HG02642 (cell line): Measurements from ENCODE around the gene DLGAP1.

ENCODE experiments used
- ATAC-seq: cut with Tn5 transposase; IDR thresholded peaks from one replicate; pipeline ENCODE4 v1.9.1; 2021; ENCODE audit warnings: mild to moderate bottlenecking; ENCODE audit not compliant: unreplicated experiment, poor library complexity

DLGAP1 gene

DNA sequence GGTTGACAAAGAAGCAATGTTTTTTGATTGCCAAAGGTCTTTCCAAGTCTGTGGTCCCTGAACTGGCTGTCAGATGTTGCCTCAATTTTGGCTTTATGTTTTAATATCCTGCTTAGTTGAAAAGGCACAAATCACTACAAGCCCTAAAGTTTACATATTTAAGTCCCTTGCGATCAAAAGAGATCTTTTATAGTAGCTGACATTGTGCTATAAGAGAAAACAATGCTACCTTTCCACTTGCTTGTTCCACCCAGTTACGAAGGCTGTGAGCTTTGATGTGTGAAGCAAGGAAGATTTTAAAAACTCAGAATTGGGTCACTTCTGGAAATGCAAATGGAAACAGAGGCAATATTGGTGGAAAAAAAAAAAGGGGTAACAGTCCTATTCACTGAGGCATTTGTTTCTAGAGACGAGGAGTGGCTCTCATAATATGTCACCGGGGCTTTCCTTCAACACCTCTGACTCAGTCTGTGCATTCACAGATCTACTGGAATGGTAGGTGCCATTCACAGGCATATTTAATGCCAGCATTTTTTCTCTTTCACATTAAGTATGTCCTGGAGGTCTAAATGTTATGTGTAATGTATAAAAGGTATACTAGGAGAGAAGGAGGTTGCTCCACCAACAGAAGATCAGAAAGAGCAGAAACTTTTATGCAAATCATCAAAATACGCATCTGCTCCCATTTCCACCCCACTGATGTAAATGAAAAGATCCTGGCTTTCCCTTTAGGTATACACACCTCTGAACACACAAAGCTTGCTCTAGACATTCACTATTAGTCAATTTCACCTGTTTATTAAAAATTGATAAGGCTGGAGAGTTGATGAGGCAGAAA is 913.3 kb downstream of the DLGAP1 start:
- ATAC-seq, result peak; percentile 95

DNA sequence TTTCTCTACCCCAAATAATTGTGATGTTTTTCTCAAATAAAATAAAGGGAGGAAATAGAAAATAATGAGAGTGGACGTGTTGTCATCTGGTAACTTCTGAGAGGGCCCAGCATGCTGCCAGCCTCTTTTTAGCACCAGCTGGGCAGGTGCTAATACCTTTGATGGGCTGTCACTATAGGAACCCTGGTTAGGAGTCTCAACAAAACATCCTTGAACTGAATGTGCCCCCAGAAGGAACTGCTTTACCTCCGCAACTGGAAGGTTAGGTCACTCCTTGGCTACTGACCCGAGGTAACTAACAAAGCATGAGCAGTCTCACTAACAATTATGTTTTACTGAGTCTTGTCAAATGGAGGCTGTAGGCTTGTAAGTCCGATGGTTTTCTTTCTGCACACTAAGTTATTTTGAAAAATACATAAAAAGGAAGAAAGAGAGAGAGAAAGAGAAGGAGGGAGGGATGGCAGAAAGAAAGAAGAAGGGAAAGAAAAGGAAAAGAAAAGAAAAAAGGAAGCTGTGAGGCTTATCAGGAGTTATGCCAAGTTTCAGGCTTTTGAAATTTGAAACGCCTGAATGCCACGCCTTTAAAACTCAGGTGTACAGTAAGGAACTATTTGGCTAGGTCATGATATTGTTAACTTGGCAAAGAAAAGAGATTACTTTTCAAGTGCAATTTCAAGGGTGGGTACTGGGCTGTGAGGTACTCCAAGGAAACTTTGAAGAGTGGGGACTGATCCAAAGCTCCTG is 914.1 kb downstream of the DLGAP1 start:
- ATAC-seq, result no peak

DNA sequence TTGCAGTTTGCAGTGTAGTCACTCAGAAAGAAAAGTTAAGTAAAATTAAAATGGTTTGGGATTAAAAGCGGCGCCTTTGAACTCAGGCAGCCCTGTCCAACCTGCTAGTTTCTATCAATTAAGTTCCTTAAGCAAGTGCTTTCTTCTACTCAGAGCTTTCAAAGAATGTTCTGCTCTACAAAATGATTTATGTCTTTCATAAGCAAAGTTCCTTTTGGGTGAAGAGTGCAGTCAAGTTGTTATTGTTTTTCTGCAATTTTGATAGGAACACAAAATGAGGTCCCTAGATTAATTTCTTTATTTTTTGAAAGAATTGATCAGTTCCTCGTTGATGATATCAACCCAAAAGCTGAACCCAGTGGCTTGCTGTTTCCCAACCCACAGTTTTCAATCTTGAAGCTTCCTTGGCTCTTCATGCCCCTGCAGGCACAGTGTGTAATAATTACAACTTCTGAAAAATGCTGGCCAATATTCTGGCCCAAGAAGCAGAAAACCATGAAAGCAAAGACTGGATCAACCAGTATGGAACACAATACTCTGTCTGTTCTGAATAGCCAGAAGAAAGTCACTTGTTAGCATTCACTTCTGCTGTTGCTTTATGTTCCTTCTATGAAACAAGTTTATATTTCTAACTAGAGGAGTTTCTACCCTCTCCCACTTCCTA is 916.0 kb downstream of the DLGAP1 start:
- ATAC-seq, result no peak

DNA sequence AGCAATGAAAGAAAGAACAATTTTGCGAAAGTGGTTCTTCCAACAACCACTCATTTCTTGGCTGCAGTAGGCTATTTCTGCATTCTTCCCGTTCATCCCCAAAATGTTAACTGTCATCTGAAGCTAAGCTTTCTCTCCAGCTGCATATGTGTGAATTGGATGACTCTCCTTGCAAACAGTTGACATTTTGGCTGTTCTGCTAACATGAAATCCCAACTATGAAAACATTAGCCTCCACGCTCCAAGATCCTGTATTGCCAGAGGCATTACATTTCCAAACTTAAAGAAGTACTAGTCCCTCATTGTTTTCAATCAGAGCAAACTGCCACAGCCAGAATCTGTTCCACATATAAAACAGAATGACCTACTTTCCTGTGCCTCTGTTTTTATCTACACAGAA is 916.7 kb downstream of the DLGAP1 start:
- ATAC-seq, result no peak

DNA sequence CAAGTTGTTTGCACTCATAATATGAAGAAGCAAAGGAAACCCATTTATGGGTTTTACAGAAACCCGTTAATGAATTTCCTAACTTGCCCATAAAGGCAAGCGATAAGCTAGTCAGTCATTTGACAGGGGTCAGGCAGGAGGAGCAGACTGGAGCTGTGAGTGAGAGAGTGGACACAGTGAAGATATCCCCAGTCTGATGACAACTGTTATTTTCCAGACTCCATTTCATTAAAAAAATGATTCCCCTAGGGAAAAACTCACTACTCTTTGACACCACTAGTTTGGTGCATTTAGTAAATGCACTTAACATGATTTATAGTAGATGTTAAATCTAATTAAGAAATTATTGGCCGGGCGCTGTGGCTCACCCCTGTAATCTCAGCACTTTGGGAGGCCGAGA is 924.3 kb downstream of the DLGAP1 start:
- ATAC-seq, result no peak

DNA sequence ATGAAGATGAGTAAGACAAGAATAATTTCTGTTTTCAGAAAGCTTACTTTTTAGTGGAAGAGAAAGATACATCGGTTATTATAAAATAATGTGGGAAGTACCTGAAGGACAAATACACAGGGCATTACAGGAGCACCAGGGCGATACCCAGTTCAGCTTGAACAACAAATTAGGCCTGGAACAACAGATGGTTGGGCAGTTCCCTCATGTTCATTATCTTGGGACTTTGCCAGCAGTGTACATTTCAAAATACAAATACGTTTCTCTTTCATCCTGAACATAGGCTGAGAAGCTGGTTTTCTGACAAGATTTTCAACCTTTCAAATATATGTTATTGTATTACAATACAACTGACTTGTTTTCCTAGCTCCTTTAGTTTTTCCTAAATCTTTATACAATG is 925.5 kb downstream of the DLGAP1 start:
- no peak for ATAC-seq

DNA sequence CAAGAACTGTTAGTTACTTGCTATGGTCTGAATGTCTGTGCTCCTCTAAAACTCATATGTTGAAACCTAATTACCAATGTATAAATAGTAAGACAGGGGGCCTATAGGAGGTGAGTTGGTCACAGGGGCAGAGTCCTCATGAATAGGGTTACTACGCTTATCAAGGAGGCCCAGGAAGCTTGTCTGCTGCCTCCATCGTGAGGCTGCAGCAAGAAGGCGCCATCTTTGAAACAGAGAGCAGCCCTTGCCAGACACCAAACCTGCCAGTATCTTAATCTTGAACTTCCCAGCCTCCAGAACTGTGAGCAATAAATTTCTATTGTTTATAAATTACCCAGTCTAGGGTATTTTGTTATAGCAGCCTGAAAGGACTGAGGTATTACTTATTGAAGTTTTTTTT is 926.0 kb downstream of the DLGAP1 start:
- no peak for ATAC-seq

DNA sequence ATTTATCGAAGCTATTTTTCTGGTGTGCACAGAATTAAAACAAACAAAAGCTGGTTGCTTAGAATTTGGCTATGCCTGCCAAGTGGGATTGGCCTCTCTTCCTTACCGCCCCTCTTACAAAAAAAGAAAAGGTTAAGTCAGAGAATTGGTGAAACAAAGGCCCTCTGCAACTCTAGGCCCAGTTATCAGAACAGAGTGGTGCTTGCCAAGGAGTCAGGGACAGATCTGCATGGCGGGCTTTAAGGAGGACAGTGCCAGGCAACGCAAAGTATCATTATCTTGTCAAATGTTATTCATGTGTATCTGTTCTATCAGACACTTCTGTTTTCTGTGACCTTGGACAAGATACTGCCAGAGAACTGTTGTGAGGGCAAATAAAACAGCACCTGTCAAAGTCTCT is 926.9 kb downstream of the DLGAP1 start:
- no peak for ATAC-seq

DNA sequence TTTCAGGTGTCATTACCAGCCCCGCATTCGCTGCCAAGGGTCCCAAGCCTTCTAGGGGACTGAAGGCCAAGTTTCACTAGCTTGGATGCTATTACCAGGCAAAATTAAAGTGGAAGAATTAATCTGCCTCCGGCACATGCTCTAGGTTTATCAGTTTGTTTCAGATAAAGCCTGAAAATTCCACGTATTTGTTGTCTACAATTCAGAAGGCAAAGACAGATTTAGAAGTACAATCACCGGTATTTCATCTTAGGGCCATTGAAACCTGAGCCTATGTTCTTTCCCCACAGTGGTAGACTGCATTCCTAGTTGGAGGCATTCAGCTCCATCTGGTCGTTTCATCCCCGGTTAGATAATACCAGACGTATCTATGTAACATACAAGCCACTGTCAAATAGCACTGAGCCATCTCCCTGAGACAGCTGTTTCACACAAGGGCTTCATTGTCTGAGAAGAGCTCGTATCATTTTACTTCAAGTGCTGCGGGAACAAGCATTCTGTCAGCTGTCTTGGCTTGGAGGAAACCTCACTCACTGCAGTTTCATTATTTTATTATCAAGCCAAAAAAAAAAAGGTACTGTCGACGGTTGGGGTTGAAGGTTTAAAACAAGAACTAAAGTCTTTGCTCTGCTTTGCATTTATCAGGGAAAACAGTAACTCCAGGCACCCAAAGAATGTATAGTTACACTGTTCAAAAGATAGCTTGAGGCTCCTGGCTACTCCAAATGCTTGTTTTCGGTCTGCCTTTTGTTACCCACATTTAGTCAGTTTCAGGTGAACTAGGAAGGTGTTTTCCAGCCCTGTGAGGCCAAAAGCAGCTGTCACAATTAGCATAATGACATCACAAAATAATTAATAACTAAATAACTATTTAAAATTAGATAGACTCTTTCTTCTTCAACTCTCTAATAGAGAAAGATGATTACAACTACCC is 928.4 kb downstream of the DLGAP1 start:
- ATAC-seq, result peak; percentile 68

DNA sequence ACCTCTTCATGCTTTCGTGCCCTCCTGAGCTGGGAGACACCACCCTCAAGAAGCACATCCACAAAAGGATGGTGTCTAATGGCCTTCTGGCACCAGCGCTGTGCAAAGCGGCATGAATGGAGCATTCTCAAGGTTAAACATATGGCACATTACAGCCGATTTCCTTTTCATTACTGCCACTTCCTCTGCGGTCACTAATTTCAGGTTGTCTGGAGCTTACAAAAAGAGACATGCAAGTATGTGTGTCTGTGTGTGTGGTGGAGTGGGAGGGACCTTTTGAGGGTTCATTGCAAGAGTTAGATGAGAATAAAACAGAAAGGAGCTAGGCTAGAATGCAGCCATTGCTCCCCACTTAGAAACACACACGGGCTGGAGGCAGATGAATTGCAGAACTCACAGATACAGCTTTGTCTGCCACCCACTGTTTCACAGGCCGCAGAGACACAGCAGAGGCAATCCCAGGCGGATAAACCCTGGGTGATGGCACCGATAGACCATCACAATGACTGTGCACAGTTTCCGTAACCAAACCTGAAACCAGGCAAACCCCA is 929.2 kb downstream of the DLGAP1 start:
- peak; percentile 60 for ATAC-seq

DNA sequence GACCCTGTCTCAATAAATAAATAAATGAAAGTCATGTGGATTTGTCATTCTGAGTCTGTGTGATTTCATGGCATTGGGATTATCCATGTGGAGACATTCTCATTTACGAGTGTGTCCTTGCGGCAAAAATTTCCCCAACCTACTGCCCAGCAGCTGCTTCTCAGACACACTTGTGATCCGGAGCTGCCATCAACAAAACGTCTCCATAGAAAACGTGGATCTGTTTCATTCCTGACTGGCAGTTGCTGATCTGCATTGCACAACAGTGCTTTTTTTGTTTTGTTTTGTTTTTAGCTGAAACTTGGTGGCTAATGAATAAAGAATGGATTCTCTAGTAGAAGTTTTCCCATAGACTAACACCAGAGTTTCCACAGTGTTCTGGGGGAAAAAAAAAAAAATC is 930.4 kb downstream of the DLGAP1 start:
- no peak for ATAC-seq

DNA sequence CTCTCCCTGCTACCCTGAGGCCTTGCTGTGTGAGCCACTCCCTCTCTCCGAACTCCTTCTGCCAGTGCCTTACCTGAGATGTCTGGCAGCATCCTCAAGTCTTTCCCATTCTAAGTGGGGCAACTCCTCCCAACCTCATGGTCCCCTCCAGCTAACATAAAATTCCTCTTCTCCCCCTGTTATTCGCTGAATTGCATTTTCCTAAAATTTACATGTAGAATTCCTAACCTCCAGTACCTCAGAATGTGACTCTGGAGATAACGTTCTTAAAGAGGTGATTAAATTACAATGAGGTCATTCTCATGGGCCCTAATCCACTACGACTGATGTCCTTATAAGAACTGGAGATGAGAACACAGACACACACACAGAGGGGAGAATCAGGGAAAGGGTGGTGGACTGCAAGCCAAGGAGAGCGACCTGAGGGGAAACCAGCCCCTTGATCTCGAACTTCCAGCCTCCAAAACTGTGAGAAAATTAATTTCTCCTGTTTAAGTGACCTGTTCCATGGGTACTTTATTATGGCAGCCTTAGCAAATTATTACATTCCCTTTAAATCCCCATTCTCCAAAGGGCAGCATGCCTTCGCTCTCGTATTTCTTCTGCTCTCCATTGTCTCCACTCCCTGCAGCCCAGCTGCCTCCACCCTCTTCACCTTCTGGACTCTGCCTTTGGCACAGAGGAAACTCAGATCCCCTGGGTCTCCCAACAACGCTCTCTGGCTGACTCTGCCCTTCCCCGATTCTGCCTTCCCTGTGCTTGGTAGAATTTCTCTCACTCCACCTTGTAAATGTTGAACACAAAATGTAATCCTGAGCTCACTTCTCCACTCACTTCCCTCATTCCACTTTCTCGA is 934.6 kb downstream of the DLGAP1 start:
- no peak for ATAC-seq

DNA sequence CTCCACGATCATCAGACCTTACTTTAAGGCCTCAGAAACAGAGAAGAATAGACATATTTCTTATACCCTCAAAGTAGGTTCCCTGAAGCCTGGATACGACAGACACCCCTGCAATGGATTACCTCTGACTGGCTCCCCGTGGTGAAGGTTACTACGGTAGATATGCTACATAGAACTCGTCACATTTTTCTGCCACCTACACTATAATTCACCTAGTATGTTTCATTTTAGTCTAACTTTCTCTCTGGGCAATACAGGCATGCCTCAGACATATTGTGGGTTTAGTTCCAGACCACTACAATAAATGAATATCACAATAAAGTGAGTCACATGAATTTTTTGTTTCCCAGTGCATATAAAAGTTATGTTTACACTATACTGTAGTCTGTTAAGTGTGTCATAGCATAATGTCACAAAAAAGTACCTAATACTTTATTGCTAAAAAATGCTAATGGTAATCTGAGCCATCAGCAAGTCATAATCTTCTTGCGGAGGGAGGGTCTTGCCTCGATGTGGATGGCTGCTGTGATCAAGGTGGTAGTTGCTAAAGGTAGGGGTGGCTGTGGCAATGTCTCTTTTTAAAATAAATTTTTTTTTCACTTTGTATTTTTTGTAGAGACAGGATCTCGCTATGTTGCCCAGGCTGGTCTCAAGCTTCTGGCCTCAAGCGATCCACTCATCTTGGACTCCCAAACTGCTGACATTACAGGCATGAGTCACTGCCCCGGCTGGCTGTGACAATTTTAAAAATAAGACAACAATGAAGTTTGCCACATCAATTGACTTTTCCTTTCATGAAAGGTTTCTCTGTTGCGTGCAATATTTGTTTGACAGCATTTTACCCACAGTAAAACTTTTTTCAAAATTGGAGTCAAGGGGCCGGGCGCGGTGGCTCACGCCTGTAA is 940.5 kb downstream of the DLGAP1 start:
- no peak for ATAC-seq

DNA sequence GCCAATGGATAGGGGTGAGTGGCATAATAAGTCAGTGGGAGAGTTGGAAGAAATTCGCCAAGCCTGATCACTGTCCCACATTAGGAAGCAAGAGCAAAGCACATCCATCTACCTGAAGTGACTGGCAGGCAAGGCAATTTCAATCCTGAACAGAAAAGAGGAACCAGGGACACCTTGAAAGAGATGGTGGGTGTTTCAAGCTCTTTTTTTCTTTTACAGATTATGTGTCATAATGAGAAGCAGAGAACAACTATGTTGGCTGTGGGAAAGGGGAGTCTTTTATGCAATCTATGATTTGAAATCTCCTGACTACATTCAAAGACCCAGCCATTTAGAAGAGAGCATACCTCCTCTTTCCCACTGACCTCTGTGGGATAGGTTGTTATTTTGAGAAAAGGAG is 941.6 kb downstream of the DLGAP1 start:
- ATAC-seq, result peak; percentile 68

DNA sequence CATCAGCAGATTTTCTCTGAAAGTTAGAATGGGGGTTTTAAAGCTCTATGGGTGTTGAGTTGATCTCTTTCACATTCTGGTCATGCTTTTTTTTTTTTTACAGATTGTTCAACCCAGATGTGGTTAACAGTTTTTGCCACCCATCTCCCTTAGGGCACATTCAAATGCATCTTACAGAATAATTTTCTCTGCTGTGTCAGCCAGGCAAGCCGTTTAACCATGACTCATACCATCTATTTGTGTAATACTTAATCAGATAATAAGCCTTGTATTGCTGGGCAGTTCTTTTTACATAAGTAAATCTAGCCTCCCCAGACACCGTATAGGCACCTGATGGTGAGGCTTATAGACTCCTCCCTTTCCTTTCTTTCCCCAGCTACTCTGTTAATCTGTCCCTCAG is 943.1 kb downstream of the DLGAP1 start:
- no peak for ATAC-seq

DNA sequence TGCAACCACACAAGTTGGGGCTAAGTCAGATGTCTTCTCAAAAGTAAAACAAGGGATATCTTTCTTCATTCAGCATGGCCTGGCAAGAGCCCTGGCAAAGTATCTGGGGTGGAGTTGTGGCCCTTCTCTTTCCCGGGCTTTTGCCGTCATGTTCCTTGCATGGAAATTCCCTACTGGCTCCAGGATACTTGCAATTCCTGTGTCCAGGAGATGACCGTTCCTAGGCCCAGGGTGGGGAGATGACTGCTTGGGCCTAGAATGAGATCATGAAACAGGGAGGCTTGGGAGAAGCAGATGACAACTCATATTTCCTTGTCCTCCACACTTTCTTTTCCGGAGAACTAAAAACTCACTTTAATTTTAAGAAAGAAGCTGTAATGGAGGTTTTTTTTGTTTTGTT is 944.2 kb downstream of the DLGAP1 start:
- ATAC-seq, result no peak

DNA sequence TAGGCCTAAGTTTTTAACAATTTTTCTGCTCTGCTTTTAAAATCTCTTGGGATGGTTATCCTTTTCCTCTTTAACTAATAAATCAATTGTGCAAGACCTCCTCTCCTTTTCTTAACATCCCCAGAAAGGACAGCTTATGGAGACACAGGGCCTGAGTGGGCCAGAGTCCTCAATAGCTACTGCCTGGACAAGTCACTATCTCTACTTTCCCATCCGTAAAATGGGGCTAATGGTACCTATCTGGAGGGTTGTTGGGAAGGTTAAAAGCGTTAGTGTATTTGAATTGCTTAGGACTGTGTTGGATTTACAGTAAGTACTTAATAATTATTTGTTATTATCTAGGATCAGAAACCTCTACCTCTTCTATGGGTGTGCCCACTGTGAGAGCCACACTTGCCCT is 945.1 kb downstream of the DLGAP1 start:
- ATAC-seq, result no peak
